Measurements from ENCODE around the gene SLC22A4.
A peak's percentile ranks its signal among the peaks of the same experiment; 100 is the strongest.

The SLC22A4 gene

DNA sequence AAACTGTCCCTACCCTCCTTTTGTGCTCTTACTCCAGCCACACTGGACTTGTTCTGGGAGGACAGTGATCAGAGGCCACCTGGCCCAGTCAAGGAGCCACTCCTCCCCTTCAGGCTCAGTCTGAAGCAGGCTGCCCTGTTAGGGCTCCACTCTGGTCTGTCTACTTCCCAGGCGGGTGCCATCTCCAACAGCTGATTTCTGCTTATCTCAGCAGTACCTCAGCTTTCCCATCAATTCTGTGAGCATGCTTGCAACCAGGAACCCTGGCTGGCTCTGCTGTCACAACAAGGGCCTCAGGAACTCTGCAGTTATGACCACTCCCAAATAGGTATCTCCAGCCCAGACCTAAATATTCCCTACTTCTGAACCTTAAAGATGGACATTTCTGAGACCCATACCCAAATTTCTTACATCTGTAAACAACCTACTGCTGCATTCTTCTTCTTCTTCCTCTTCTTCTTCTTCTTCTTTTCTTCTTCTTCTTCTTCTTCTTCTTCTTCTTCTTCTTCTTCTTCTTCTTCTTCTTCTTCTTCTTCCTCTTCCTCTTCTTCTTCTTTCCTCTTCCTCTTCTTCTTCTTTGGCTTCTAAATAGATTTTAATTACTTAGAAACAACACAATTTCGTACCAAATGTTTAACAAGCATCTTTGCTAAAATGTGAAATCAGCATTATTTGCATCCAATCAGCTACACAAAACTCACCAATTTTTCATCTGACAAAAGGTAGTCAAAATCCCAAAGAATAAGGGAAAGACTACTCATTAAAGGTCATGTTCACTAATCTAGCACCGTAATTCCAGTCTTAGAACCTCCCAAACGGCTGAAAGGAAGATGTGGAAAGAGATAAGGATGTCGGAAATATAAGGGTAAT, 13.6 kb upstream of the SLC22A4 start:
- Histone ChIP-seq H3K36me3 (ENCODE audit: control insufficient read depth, insufficient read depth, low read length) (no peaks in the 10 kb centered on the region), H3K4me1 (ENCODE audit: control insufficient read depth, insufficient read depth, low read length, poor library complexity, severe bottlenecking) (no peaks in the 10 kb centered on the region), H3K4me3 (ENCODE audit: extremely low read depth, insufficient read depth, low read length, poor library complexity, severe bottlenecking) (no peak overlapping the region), H3K9me3 (ENCODE audit: control insufficient read depth, low read length) (no peaks in the 10 kb centered on the region), H3K27ac (ENCODE audit: low read depth, low read length, severe bottlenecking) (no peak overlapping the region)
- 84 to 90% methylated on average over 2 of the region's 5 CpGs for WGBS, 2 experiments (ENCODE audit: insufficient coverage in 2 of 2)

- no peak overlapping the region for H3K4me3 ChIP-seq (ENCODE audit: extremely low read depth, insufficient read depth, low read length, poor library complexity, severe bottlenecking)
- no peaks in the 10 kb centered on the region for H3K4me1 ChIP-seq (ENCODE audit: control insufficient read depth, insufficient read depth, low read length, poor library complexity, severe bottlenecking)
- no peak overlapping the region for H3K27ac ChIP-seq (ENCODE audit: low read depth, low read length, severe bottlenecking)
- H3K36me3 ChIP-seq (ENCODE audit: control insufficient read depth, insufficient read depth, low read length): no peaks in the 10 kb centered on the region
- no peaks in the 10 kb centered on the region for H3K9me3 ChIP-seq (ENCODE audit: control insufficient read depth, low read length)
- 93 to 95% methylated on average over 7 to 8 of the region's 9 CpGs for WGBS, 2 experiments (ENCODE audit: insufficient coverage in 2 of 2)
Measured at GRCh38 chr5:132281856-132282614, 12.2 kb upstream of the SLC22A4 start.

- 68 to 84% methylated on average over 5 of the region's 5 CpGs for WGBS, 2 experiments (ENCODE audit: insufficient coverage in 2 of 2)
- H3K9me3 ChIP-seq (ENCODE audit: control insufficient read depth, low read length): no peaks in the 10 kb centered on the region
- H3K4me1 ChIP-seq (ENCODE audit: control insufficient read depth, insufficient read depth, low read length, poor library complexity, severe bottlenecking): no peaks in the 10 kb centered on the region
- H3K4me3 ChIP-seq (ENCODE audit: extremely low read depth, insufficient read depth, low read length, poor library complexity, severe bottlenecking): no peak overlapping the region
- no peaks in the 10 kb centered on the region for H3K36me3 ChIP-seq (ENCODE audit: control insufficient read depth, insufficient read depth, low read length)
- H3K27ac ChIP-seq (ENCODE audit: low read depth, low read length, severe bottlenecking): no peak overlapping the region
Measured at GRCh38 chr5:132283423-132284043, 10.7 kb upstream of the SLC22A4 start.

DNA sequence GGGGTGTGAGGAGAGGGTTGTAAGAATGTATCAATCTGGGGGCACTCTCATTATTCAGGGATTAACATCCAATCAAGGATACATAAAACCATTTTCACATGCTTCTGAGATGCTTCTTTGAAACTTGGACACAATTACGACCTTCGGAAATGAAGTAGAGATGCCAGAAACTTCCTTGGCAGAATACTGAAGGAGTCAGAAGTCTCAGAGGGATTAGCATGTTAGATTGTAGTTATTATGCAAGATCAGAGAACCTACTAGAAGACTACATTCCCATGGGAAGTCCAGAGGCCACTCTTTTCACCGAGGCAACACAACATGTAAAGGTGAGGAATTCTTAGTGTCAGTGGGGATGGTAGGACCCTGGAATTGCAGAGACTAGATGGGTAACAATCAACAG, 5.1 kb upstream of the SLC22A4 start:
- Histone ChIP-seq H3K4me3 (ENCODE audit: extremely low read depth, insufficient read depth, low read length, poor library complexity, severe bottlenecking) (no peak overlapping the region), H3K36me3 (ENCODE audit: control insufficient read depth, insufficient read depth, low read length) (no peaks in the 10 kb centered on the region), H3K4me1 (ENCODE audit: control insufficient read depth, insufficient read depth, low read length, poor library complexity, severe bottlenecking) (peaks cover 4% of the 10 kb centered on the region), H3K9me3 (ENCODE audit: control insufficient read depth, low read length) (no peaks in the 10 kb centered on the region), H3K27ac (ENCODE audit: low read depth, low read length, severe bottlenecking) (no peak overlapping the region)
- 90 to 100% methylated on average over 1 to 3 of the region's 3 CpGs for WGBS, 2 experiments (ENCODE audit: insufficient coverage in 2 of 2)

DNA sequence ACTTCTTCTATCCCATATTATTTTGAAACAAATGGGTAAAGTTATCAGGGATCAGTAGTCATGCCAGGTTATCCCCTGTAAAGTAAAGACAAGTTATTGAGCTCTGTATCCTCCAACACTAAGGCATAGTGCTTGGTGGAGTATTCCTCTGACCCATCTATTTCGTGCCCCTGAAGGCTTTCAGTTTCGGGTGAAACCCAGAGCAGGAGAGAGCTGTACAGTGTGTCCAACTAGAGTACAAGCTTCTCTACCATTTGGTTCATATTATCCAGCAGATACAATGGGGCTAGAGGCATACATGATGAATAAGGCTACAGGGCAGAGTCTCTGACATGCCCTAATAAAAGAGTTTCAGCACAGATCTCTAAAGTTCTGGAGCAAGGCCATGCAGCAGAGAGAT, 3.2 kb upstream of the SLC22A4 start:
- H3K4me3 ChIP-seq (ENCODE audit: extremely low read depth, insufficient read depth, low read length, poor library complexity, severe bottlenecking): no peak overlapping the region
- H3K9me3 ChIP-seq (ENCODE audit: control insufficient read depth, low read length): no peaks in the 10 kb centered on the region
- no peaks in the 10 kb centered on the region for H3K36me3 ChIP-seq (ENCODE audit: control insufficient read depth, insufficient read depth, low read length)
- H3K27ac ChIP-seq (ENCODE audit: low read depth, low read length, severe bottlenecking): no peak overlapping the region
- WGBS, 2 experiments (ENCODE audit: insufficient coverage in 2 of 2): 100% methylated on average over 1 of the region's 2 CpGs; no CpG with 5 or more reads in 1 of the 2 experiments
- peaks cover 12% of the 10 kb centered on the region for H3K4me1 ChIP-seq (ENCODE audit: control insufficient read depth, insufficient read depth, low read length, poor library complexity, severe bottlenecking)

DNA sequence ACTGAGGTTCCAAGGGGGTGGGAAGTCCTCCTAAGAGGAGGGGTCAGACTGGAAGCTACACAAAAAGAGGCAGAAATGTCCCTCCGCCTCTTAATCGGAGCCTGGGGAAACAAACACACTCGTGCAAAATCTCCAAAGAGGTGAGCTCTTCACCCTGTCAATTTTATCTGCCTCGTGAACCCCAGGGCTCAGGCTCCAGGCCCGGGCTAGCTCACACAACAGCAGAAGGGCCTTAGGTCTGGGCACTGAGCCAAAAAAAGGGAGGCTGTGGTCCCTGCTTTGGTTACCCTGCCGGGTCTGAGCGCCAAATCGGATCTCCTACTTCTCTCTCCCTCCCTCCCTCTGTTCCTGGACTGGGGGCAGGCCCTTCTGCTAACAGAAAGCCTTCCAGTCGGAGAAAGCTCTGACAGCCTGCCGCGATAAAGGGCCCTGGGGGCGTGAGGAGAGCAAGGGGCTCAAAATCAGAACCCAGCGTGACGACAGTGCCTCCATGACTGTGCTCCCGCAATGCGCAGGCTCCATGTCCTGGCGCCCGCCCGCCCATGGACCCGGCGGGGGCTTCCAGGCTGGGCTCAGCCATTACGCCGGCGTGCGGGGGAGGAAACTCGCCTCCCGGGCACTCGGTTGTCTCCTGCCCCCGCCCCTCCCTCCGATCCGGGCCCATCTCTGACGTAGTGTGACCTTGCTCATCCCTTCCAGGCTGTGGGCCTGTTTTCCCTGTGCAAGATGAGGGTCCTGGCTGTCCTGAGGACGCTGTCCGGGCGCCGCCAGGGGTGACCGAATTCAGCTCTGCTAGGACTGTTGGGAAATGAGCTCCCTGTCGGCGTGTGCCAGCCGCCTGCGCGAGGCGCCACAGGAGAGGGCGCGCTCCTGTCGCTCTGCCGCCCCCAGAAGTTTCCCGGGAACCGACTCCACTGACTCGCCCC, 865 bp upstream of the SLC22A4 start:
- 2 to 5% methylated on average over 43 to 47 of the region's 50 CpGs for WGBS, 2 experiments (ENCODE audit: insufficient coverage in 2 of 2)
- H3K4me1 ChIP-seq (ENCODE audit: control insufficient read depth, insufficient read depth, low read length, poor library complexity, severe bottlenecking): peaks cover 13% of the 10 kb centered on the region

DNA sequence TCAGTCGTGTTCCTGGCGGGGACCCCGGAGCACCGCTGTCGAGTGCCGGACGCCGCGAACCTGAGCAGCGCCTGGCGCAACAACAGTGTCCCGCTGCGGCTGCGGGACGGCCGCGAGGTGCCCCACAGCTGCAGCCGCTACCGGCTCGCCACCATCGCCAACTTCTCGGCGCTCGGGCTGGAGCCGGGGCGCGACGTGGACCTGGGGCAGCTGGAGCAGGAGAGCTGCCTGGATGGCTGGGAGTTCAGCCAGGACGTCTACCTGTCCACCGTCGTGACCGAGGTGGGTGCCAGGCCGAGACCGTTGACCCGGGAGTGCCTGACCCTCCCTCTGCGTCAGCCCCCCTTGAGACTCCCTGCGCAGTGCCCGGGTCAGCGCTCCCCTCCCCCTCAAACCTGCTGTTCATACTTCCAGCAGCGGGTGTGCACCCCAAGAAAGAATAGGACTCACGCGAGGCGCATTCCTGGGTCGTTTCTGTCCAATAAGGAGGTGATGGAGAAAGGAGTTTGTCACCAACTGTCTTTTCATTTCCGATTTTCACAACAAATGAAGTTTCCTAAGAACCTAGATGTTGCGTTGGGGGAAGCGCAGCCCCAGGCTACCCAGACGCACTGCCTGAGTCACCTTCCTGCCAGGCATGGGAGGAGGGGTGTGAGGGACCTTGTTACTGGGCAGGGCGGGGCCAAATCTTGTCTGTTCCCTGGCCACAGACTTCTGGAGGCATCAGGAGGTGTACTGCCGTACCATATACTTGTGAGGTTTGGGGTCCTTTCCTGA, 722 bp downstream of the SLC22A4 start:
- Histone ChIP-seq H3K27ac (ENCODE audit: low read depth, low read length, severe bottlenecking) (peak overlapping the region; percentile 98), H3K4me1 (ENCODE audit: control insufficient read depth, insufficient read depth, low read length, poor library complexity, severe bottlenecking) (peaks cover 13% of the 10 kb centered on the region), H3K4me3 (ENCODE audit: extremely low read depth, insufficient read depth, low read length, poor library complexity, severe bottlenecking) (peak overlapping the region; percentile 57)

More for the DNA sequence above, 865 bp upstream of the SLC22A4 start:
- Histone ChIP-seq H3K9me3 (ENCODE audit: control insufficient read depth, low read length) (no peaks in the 10 kb centered on the region), H3K36me3 (ENCODE audit: control insufficient read depth, insufficient read depth, low read length) (no peaks in the 10 kb centered on the region), H3K4me3 (ENCODE audit: extremely low read depth, insufficient read depth, low read length, poor library complexity, severe bottlenecking) (peak overlapping the region; percentile 57), H3K27ac (ENCODE audit: low read depth, low read length, severe bottlenecking) (peak overlapping the region; percentile 98)

DNA sequence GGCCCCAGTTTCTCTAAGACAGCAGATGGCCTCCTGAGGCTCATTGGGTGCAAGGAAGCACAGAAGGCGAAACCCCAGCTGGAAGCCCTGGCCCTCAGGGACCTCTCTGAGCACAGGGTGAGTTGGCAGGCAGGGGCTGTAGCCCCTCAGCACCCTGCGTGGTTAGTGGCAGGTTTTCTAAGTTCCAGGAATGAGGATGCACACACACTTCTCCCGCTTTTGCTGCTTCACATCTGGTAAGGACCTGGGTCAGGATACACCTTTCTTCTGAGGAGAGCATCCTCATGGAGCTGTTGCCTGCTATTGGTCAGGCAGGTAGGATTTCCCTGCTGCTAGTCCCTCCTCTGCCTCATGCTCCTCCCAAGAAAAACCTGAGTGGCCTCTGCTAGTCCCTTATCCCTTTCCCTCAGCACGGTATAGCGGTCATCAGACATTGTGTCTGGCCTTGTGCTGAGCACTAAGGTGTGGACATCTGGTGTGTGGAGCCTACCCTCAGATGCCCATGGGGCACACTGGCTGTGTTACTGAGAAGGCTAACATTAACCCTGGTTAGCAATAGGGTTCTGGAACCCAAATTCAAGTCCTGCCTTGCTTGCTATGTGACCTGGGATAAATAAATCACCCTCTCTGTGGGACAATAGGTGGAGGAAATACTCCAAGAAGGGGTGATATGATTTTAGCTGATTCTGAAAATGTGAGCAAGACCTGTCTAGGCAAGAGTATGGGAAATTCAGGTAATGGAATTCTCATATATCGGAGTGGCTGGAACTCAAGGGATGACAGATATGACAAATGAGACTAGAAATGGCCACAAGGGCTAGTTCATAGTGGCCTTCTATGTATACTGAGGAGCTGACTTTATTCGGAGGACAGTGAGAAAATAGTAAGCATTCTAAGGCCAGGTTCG, 1.6 kb downstream of the SLC22A4 start:
- Histone ChIP-seq H3K36me3 (ENCODE audit: control insufficient read depth, insufficient read depth, low read length) (no peaks in the 10 kb centered on the region), H3K4me1 (ENCODE audit: control insufficient read depth, insufficient read depth, low read length, poor library complexity, severe bottlenecking) (peaks cover 16% of the 10 kb centered on the region), H3K27ac (ENCODE audit: low read depth, low read length, severe bottlenecking) (no peak overlapping the region), H3K4me3 (ENCODE audit: extremely low read depth, insufficient read depth, low read length, poor library complexity, severe bottlenecking) (peak overlapping the region; percentile 57), H3K9me3 (ENCODE audit: control insufficient read depth, low read length) (no peaks in the 10 kb centered on the region)
- WGBS, 2 experiments (ENCODE audit: insufficient coverage in 2 of 2): 85 to 93% methylated on average over 7 of the region's 8 CpGs

More for the DNA sequence above, 722 bp downstream of the SLC22A4 start:
- WGBS, 2 experiments (ENCODE audit: insufficient coverage in 2 of 2): 1 to 3% methylated on average over 34 to 43 of the region's 50 CpGs
- no peaks in the 10 kb centered on the region for H3K36me3 ChIP-seq (ENCODE audit: control insufficient read depth, insufficient read depth, low read length)
- no peaks in the 10 kb centered on the region for H3K9me3 ChIP-seq (ENCODE audit: control insufficient read depth, low read length)
